Stimulated activated naive B cell treated with anti-CD40 and anti-IgM and Interleukin-4, amounts not matched to agents 10 μg/mL and 1 μg/mL and 100 μg/mL, for 72 hours (primary cell): Measurements from ENCODE around the gene ATRN.

Experiments
- ATAC-seq, 2 donors: fragments of 150-1000 bp; cut with Tn5 transposase; replicated peaks; 2 replicates each; pipeline ENCODE4 v1.10.0; 2021; ENCODE audit warnings: moderate library complexity in 1 of 2
- DNase-seq: peaks from one replicate; pipeline ENCODE4 v3.0.0; 2021
- H3K27ac Mint-ChIP-seq: one replicate; pipeline ENCODE4 v1.8.0; 2022; ENCODE audit warnings: mild to moderate bottlenecking, mixed read lengths
- H3K27me3 Mint-ChIP-seq, 2 donors: one replicate each; pipeline ENCODE4 v1.8.0; 2022; ENCODE audit warnings: mixed read lengths in 2 of 2
- H3K36me3 Mint-ChIP-seq, 2 donors: one replicate each; pipeline ENCODE4 v1.8.0; 2022; ENCODE audit warnings: mixed read lengths in 2 of 2, mild to moderate bottlenecking in 1 of 2
- H3K4me1 Mint-ChIP-seq, 2 donors: one replicate each; pipeline ENCODE4 v1.8.0; 2022; ENCODE audit warnings: mixed read lengths in 2 of 2, mild to moderate bottlenecking in 1 of 2
- H3K4me3 Mint-ChIP-seq, 2 donors: one replicate each; pipeline ENCODE4 v1.8.0; 2022; ENCODE audit warnings: mild to moderate bottlenecking in 2 of 2, mixed read lengths in 2 of 2, moderate library complexity in 1 of 2
- H3K9me3 Mint-ChIP-seq, 2 donors: one replicate each; pipeline ENCODE4 v1.8.0; 2022; ENCODE audit warnings: mixed read lengths in 2 of 2, mild to moderate bottlenecking in 1 of 2

ATRN gene

GRCh38 chr20:3689978-3690377, 219.2 kb downstream of the ATRN start:
- H3K4me3 Mint-ChIP-seq = no peak overlapping the region
- no peak overlapping the region for H3K27ac Mint-ChIP-seq
- peaks cover 17 to 20% of the 10 kb centered on the region in 2 donors for H3K27me3 Mint-ChIP-seq
- peaks cover 0 to 1% of the 10 kb centered on the region in 2 donors for H3K9me3 Mint-ChIP-seq
- no peaks in the 10 kb centered on the region for H3K4me1 Mint-ChIP-seq
- ATAC-seq (no peak), DNase-seq (no peak)
- H3K36me3 Mint-ChIP-seq = no peaks in the 10 kb centered on the region

- Mint-ChIP-seq H3K4me3 (no peak overlapping the region), H3K27me3 (peaks cover 15 to 16% of the 10 kb centered on the region in 2 donors), H3K9me3 (peaks cover 0 to 1% of the 10 kb centered on the region in 2 donors), H3K4me1 (no peaks in the 10 kb centered on the region), H3K27ac (no peak overlapping the region), H3K36me3 (no peaks in the 10 kb centered on the region)
- ATAC-seq (no peak), DNase-seq (no peak)
These were observed 219.6 kb downstream of the ATRN start for GRCh38 chr20:3690413-3690812.

- peaks cover 0 to 1% of the 10 kb centered on the region in 2 donors for H3K9me3 Mint-ChIP-seq
- H3K27me3 Mint-ChIP-seq = peaks cover 7 to 10% of the 10 kb centered on the region in 2 donors
- no peaks in the 10 kb centered on the region for H3K36me3 Mint-ChIP-seq
- no peaks in the 10 kb centered on the region for H3K4me1 Mint-ChIP-seq
- ATAC-seq = no peak
- no peak overlapping the region for H3K27ac Mint-ChIP-seq
- no peak overlapping the region for H3K4me3 Mint-ChIP-seq
- no peak for DNase-seq
These were observed 220.5 kb downstream of the ATRN start for GRCh38 chr20:3691306-3691705.

GRCh38 chr20:3691897-3692296, 221.1 kb downstream of the ATRN start:
- ATAC-seq = no peak
- Mint-ChIP-seq H3K4me3 (no peak overlapping the region), H3K27ac (no peak overlapping the region), H3K9me3 (peaks cover 0 to 1% of the 10 kb centered on the region in 2 donors), H3K36me3 (no peaks in the 10 kb centered on the region), H3K4me1 (no peaks in the 10 kb centered on the region), H3K27me3 (peaks cover 4% of the 10 kb centered on the region in 2 donors)
- no peak for DNase-seq

- peaks cover 0 to under 1% of the 10 kb centered on the region in 2 donors for H3K9me3 Mint-ChIP-seq
- no peak overlapping the region for H3K27ac Mint-ChIP-seq
- no peaks in the 10 kb centered on the region for H3K4me1 Mint-ChIP-seq
- DNase-seq (no peak), ATAC-seq (no peak)
- H3K4me3 Mint-ChIP-seq = no peak overlapping the region
- H3K27me3 Mint-ChIP-seq = no peaks in the 10 kb centered on the region
- H3K36me3 Mint-ChIP-seq = no peaks in the 10 kb centered on the region
These were observed 222.0 kb downstream of the ATRN start for GRCh38 chr20:3692706-3693294.

GRCh38 chr20:3693376-3693775, 222.6 kb downstream of the ATRN start:
- ATAC-seq (no peak), DNase-seq (no peak)
- no peak overlapping the region for H3K27ac Mint-ChIP-seq
- H3K9me3 Mint-ChIP-seq = no peaks in the 10 kb centered on the region
- no peaks in the 10 kb centered on the region for H3K36me3 Mint-ChIP-seq
- H3K27me3 Mint-ChIP-seq = no peaks in the 10 kb centered on the region
- H3K4me1 Mint-ChIP-seq = no peaks in the 10 kb centered on the region
- no peak overlapping the region for H3K4me3 Mint-ChIP-seq

- ATAC-seq (no peak), DNase-seq (no peak)
- H3K27me3 Mint-ChIP-seq = peaks cover 0 to 5% of the 10 kb centered on the region in 2 donors
- no peak overlapping the region for H3K4me3 Mint-ChIP-seq
- no peaks in the 10 kb centered on the region for H3K9me3 Mint-ChIP-seq
- H3K4me1 Mint-ChIP-seq = no peaks in the 10 kb centered on the region
- H3K36me3 Mint-ChIP-seq = no peaks in the 10 kb centered on the region
- no peak overlapping the region for H3K27ac Mint-ChIP-seq
These were observed 224.0 kb downstream of the ATRN start for GRCh38 chr20:3694864-3695263.

GRCh38 chr20:3696200-3696599, 225.4 kb downstream of the ATRN start:
- peaks cover 0 to 5% of the 10 kb centered on the region in 2 donors for H3K27me3 Mint-ChIP-seq
- no peaks in the 10 kb centered on the region for H3K36me3 Mint-ChIP-seq
- no peak overlapping the region for H3K4me3 Mint-ChIP-seq
- no peak for DNase-seq
- no peaks in the 10 kb centered on the region for H3K4me1 Mint-ChIP-seq
- H3K9me3 Mint-ChIP-seq = no peaks in the 10 kb centered on the region
- H3K27ac Mint-ChIP-seq = no peak overlapping the region
- ATAC-seq = no peak

GRCh38 chr20:3696745-3697587, 226.1 kb downstream of the ATRN start:
- H3K27me3 Mint-ChIP-seq = peaks cover 0 to 5% of the 10 kb centered on the region in 2 donors
- no peak overlapping the region for H3K4me3 Mint-ChIP-seq
- DNase-seq = no peak
- ATAC-seq = no peak
- H3K27ac Mint-ChIP-seq = no peak overlapping the region
- H3K36me3 Mint-ChIP-seq = no peaks in the 10 kb centered on the region
- no peaks in the 10 kb centered on the region for H3K4me1 Mint-ChIP-seq
- no peaks in the 10 kb centered on the region for H3K9me3 Mint-ChIP-seq

- DNase-seq = no peak
- peaks cover 0 to 6% of the 10 kb centered on the region in 2 donors for H3K27me3 Mint-ChIP-seq
- H3K9me3 Mint-ChIP-seq = no peaks in the 10 kb centered on the region
- no peak for ATAC-seq
- no peak overlapping the region for H3K4me3 Mint-ChIP-seq
- H3K4me1 Mint-ChIP-seq = no peaks in the 10 kb centered on the region
- H3K36me3 Mint-ChIP-seq = no peaks in the 10 kb centered on the region
- H3K27ac Mint-ChIP-seq = no peak overlapping the region
These were observed 226.9 kb downstream of the ATRN start for GRCh38 chr20:3697588-3698305.

GRCh38 chr20:3698591-3699001, 227.8 kb downstream of the ATRN start:
- Mint-ChIP-seq H3K27me3 (peaks cover 0 to 10% of the 10 kb centered on the region in 2 donors), H3K27ac (no peak overlapping the region), H3K4me3 (no peak overlapping the region), H3K4me1 (no peaks in the 10 kb centered on the region), H3K36me3 (no peaks in the 10 kb centered on the region), H3K9me3 (no peaks in the 10 kb centered on the region)
- no peak for DNase-seq
- ATAC-seq = peak in 1 of 2 donors; percentile 13

- ATAC-seq = no peak
- Mint-ChIP-seq H3K27me3 (peaks cover 1 to 10% of the 10 kb centered on the region in 2 donors), H3K36me3 (no peaks in the 10 kb centered on the region), H3K27ac (no peak overlapping the region), H3K4me1 (no peaks in the 10 kb centered on the region), H3K4me3 (no peak overlapping the region), H3K9me3 (no peaks in the 10 kb centered on the region)
- no peak for DNase-seq
These were observed 228.2 kb downstream of the ATRN start for GRCh38 chr20:3699037-3699436.
